Loucy (cell line): ENCODE results near the gene EGR1.

Source experiments
- EZH2phosphoT487 ChIP-seq: fragments of 200-600 bp; IDR thresholded peaks from 2 replicates; pipeline ENCODE4 v1.6.1; 2018; ENCODE audit warnings: antibody characterized with exemption, mild to moderate bottlenecking, moderate library complexity, borderline replicate concordance
- TF ChIP-seq, protein P1 (sequence below): fragments of 200-600 bp; sonication (generic); conservative IDR thresholded peaks from 2 replicates; pipeline ENCODE4 v1.5.1; 2014; ENCODE audit warnings: mild to moderate bottlenecking, antibody characterized with exemption, low read length

DNA sequence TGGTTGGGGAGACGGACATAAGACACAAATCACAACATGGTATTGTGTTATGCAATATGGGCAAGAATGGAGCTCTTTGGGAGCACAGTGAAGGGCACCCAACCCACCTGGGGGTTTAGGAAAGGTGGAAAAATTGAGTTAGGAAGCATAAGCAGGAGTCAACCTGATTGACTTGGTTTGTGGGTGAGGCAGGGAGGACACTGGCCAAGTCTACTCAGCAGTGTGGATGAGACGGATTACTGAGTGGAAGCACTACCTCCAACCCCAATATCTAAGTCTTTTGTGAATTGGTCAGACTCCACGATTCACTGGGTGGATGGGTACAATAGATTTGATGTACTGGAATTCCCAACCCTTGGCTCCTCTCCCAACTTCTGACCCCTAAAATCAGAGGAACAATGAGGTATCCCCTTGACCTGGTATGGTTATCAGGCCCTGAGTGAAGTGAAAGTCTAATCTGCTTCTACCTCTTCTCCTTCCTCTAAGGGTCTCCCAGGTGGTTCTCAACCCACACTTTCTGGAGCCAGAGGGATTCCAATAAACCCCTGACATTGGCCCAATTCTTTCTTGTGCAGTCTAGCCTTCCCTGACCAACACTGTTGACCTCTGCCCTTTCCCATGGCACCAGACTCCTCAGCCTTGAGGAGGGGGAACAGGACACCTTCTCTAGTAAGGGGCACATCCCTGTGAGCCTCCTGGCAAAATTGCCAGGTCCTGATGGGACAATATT is 5.2 kb downstream of the EGR1 start:
- TF ChIP-seq, protein P1, sequence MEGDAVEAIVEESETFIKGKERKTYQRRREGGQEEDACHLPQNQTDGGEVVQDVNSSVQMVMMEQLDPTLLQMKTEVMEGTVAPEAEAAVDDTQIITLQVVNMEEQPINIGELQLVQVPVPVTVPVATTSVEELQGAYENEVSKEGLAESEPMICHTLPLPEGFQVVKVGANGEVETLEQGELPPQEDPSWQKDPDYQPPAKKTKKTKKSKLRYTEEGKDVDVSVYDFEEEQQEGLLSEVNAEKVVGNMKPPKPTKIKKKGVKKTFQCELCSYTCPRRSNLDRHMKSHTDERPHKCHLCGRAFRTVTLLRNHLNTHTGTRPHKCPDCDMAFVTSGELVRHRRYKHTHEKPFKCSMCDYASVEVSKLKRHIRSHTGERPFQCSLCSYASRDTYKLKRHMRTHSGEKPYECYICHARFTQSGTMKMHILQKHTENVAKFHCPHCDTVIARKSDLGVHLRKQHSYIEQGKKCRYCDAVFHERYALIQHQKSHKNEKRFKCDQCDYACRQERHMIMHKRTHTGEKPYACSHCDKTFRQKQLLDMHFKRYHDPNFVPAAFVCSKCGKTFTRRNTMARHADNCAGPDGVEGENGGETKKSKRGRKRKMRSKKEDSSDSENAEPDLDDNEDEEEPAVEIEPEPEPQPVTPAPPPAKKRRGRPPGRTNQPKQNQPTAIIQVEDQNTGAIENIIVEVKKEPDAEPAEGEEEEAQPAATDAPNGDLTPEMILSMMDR: no peak
- no peak for TF ChIP-seq EZH2phosphoT487
